Measurements from ENCODE around the gene TSSK6.
A peak's percentile ranks its signal among the peaks of the same experiment; 100 is the strongest.

The TSSK6 gene

GRCh38 chr19:19544257-19544953, 29.1 kb upstream of the TSSK6 start:
- no peak for DNase-seq

GRCh38 chr19:19543640-19544039, 28.3 kb upstream of the TSSK6 start:
- DNase-seq, result no peak

GRCh38 chr19:19543101-19543500, 27.8 kb upstream of the TSSK6 start:
- no peak for DNase-seq

GRCh38 chr19:19542507-19542906, 27.2 kb upstream of the TSSK6 start:
- peak; percentile 54 for DNase-seq

GRCh38 chr19:19541616-19542015, 26.3 kb upstream of the TSSK6 start:
- no peak for DNase-seq

GRCh38 chr19:19540715-19541515, 25.6 kb upstream of the TSSK6 start:
- DNase-seq, result peak; percentile 78

- DNase-seq, result peak; percentile 93
Observed at GRCh38 chr19:19540064-19540714, 24.8 kb upstream of the TSSK6 start.

GRCh38 chr19:19539698-19540063, 24.3 kb upstream of the TSSK6 start:
- DNase-seq, result no peak

- no peak for DNase-seq
Observed at GRCh38 chr19:19538785-19539166, 23.4 kb upstream of the TSSK6 start.

GRCh38 chr19:19538061-19538784, 22.9 kb upstream of the TSSK6 start, which contains the start of gene CILP2:
TSS of gene CILP2 (plus strand) at chr19:19538265. CDS start at chr19:19538350, 85 bp downstream.
- DNase-seq, result peak; percentile 48

GRCh38 chr19:19537075-19538048, 22.0 kb upstream of the TSSK6 start:
- DNase-seq, result no peak

- no peak for DNase-seq
Observed at GRCh38 chr19:19535311-19536191, 20.2 kb upstream of the TSSK6 start.

GRCh38 chr19:19534556-19535265, 19.4 kb upstream of the TSSK6 start:
- no peak for DNase-seq

GRCh38 chr19:19533841-19534240, 18.5 kb upstream of the TSSK6 start:
- DNase-seq, result peak; percentile 51

GRCh38 chr19:19532806-19533701, 17.7 kb upstream of the TSSK6 start:
- DNase-seq, result no peak

- DNase-seq, result peak; percentile 86
Observed at GRCh38 chr19:19531951-19532805, 16.8 kb upstream of the TSSK6 start.

GRCh38 chr19:19530889-19531288, 15.5 kb upstream of the TSSK6 start:
- DNase-seq, result no peak

GRCh38 chr19:19530423-19530804, 15.1 kb upstream of the TSSK6 start:
- no peak for DNase-seq
